8988T (cell line): Measurements from ENCODE around the gene LAMC2.
"Not testable (repeated sequence)": the region's sequence is repeated elsewhere in the genome, so short reads cannot be mapped to it uniquely, and the experiment has no call there.

ENCODE experiments used
- DNase-seq: peaks from one replicate; pipeline ENCODE4 v3.0.0; 2011

LAMC2 gene

DNA sequence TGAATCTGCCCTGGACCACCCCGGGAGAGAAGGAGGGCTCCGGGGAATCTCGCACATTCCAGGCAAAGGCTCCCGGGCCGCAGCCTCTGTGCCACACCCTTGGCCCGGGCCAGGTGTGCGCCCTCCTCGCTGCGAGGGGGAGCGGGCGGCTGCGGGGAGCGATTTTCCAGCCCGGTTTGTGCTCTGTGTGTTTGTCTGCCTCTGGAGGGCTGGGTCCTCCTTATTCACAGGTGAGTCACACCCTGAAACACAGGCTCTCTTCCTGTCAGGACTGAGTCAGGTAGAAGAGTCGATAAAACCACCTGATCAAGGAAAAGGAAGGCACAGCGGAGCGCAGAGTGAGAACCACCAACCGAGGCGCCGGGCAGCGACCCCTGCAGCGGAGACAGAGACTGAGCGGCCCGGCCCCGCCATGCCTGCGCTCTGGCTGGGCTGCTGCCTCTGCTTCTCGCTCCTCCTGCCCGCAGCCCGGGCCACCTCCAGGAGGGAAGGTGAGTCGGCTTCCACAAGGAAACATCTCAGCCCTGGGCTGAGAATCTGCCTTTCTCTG, at the start of gene LAMC2:
Gene LAMC2 (plus strand): TSS at position 324 of the 550 bp plus-strand sequence. CDS start 89 bp downstream, at position 413.
- peak; percentile 60 for DNase-seq

DNA sequence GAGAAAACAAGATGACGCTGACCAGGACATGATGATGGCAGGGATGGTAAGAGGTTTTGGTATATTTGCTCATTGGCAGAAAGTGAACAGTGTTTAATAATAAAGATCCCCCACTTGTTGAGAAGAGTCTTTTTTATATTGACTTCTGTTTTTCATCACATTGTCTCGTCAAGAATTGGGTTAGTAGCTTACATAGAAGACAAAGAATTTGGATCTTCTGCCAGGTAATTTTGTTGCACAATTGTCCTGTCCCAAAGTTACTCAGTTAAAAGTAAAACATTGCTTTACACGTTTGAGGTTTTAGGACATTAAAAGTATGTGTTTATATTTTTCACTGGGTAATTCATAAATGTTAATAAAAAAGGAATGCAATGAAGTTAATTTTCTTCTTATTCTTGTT, 48.3 kb upstream of the LAMC2 start:
- DNase-seq, result no peak

DNA sequence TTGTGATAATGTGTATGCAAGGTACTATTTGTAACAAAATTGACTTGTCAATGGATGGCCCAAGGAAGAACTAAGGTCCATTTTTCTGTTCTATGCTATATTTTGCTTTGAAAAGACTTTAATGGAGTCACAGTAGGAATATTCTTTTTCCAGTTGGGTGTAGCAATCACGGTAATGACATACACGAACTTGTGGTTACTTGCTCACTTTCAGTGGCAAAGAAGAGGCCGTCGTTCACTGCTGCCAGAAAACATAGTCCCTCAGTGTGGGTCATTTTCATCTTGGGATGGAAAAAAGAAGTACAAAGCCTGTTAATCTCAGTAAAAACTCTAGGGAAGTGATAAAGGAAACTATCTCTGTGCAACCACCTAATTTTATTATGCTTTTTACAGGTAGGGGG, 47.8 kb upstream of the LAMC2 start:
- DNase-seq, result no peak

DNA sequence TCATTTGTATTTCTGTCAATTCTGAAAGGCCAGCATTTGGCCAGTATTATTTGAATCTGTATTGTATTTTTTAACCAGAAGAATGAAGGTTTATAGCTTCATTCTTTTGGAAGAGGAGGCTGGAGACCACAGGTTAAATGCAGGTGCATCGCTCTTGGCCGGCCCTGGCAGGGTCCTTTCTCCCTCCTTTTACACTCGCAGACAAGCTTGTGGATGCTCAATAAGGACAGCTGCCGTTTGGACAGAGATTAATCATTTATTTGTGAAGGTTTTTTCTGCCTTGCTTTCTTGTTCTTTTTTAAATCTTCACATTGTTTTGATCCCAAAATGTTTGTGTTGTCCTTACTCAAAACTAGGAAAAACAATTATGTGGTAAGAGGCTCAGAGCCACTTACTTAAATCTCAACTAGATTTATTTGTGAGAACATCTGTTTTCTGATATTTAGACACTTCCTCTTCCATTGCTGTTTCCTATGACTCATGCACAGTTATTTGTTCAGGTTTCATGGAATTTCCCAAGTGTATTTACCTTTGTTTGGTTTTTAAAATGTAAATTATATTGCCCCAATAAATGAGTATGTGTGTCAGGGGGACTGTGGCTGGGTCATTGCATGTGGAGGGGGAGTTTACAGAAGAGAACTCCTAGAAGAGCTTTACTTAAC, 46.7 kb upstream of the LAMC2 start:
- no peak for DNase-seq

DNA sequence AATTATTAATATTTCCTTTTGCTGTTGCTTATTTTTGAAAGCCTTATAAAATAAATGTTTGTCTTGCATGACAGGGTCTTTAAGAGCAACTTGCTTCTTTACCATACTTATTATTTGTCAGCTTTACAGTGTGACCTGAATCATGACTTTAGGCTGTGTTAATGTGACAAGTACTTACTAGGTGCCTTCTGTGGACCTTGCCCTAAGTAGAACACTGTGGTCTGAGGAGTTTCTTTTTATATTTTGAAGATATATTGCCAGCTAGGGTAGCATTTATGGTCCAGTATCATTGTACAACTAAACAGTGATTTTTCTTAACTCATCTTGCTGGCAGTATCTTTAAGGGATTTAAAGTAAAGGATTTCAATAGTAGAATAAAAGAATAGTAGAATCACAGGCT, 45.4 kb upstream of the LAMC2 start:
- DNase-seq, result no peak

DNA sequence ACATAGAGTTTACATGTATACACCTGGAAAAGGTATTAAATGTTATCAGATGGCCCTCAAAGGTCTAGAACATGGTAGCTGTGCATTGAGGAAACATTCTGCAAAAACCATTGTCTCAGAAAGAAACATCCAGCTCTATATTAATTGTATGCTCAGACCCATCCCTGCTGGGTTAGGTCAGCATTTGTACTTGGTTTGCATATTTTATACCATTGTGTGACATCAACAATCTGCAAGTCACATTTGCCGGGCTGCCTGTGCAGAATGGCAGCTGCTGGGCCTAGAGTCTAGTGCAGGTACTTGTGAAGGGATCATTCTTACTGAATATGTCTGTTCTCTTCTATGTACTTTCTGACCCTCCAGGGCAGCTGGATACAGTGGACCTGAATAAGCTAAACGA, 43.9 kb upstream of the LAMC2 start:
- no peak for DNase-seq

DNA sequence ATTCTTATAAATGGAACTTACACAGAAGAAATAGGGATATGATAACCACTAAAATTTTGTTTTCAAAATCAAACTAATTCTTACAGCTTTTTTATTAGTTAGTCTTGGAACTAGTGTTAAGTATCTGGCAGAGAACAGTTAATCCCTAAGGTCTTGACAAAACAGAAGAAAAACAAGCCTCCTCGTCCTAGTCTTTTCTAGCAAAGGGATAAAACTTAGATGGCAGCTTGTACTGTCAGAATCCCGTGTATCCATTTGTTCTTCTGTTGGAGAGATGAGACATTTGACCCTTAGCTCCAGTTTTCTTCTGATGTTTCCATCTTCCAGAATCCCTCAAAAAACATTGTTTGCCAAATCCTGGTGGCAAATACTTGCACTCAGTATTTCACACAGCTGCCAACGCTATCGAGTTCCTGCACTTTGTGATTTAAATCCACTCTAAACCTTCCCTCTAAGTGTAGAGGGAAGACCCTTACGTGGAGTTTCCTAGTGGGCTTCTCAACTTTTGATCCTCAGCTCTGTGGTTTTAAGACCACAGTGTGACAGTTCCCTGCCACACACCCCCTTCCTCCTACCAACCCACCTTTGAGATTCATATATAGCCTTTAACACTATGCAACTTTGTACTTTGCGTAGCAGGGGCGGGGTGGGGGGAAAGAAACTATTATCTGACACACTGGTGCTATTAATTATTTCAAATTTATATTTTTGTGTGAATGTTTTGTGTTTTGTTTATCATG, 42.3 kb upstream of the LAMC2 start:
- DNase-seq, result no peak

DNA sequence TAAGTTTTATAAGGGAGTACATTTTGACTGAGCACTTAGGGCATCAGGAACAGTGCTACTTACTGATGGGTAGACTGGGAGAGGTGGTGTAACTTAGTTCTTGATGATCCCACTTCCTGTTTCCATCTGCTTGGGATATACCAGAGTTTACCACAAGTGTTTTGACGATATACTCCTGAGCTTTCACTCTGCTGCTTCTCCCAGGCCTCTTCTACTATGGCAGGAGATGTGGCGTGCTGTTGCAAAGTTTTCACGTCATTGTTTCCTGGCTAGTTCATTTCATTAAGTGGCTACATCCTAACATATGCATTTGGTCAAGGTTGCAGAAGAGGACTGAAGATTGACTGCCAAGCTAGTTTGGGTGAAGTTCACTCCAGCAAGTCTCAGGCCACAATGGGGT, 41.3 kb upstream of the LAMC2 start:
- no peak for DNase-seq

DNA sequence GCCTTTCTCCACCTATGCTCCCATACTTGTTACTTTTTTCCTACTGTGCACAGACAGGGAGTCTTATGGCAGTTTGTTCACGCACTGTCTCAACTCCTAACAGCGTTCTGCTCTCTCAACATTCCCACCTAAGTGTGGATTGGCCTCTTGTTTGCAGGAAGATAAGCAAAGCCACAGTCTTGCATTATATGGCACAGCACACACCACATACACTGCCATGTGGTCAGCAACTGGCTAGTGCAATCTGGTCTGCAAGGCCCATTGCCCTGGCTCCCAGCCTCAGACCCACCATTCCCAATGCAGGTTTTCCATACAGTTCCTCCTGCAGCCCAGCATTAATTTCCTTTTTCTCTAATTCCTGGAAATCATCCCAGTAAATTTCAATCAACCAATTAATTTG, 38.3 kb upstream of the LAMC2 start:
- DNase-seq, result no peak

DNA sequence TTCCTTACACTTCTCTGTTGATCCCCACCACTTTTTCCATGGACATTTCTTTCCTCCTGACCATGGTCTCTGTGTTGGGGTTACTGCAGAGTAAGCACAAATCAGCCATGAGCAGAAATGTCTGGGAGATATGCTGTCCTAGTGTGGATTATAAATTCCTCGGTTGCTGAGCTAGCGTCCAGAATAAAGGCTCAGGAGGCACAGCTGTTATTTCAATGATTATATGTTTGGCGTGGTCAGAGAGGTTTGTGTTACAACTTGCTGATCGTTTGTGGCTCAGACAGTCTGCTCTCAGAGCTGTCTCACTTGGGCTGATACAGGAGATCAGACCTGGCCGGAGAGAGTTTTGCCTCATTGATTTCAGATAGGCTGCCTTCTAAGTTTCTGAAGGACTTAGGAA, 37.5 kb upstream of the LAMC2 start:
- DNase-seq, result no peak

DNA sequence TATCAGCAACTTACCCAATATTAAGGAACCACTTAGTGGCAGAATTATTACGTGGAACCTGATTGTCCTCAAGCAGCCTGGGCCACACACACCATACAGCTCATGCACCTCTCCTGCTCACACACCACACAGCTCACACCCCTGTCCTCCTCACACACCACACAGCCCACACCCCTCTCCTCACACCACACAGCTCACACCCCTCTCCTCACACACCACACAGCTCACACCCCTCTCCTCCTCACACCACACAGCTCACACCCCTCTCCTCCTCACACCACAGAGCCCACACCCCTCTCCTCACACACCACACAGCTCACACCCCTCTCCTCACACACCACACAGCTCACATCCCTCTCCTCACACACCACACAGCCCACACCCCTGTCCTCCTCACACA, 36.8 kb upstream of the LAMC2 start:
- DNase-seq, result no peak

DNA sequence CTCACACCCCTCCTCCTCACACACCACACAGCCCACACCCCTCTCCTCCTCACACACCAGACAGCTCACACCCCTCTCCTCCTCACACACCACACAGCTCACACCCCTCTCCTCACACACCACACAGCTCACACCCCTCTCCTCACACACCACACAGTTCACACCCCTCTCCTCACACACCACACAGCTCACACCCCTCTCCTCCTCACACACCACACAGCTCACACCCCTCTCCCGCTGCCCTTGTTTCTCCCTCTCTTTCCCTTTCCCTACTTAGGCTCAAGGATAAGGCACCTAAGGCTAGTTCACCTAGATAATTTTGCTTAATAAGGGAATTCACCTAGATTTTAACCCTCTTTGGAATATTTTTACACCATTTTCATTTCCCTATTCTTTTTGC, 36.0 kb upstream of the LAMC2 start:
- DNase-seq, result not testable (repeated sequence)

DNA sequence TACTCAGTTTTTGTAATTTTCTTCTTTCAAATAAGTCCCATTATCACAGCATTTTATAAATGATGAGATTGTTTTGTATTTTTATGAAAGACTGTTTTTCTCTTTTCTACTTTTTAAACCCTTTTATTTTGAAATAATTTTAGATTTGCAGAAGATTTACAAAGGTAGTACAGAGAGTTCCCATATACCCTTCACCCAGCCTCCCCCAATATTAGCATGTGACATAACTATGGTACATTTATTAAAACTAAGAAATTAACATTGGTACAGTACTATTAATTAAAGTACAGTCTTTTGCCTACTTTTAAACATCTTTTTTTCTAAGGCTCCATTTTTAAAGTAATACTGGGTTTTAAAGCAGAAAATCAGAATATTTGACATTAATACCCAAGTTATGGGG, 35.6 kb upstream of the LAMC2 start:
- no peak for DNase-seq

DNA sequence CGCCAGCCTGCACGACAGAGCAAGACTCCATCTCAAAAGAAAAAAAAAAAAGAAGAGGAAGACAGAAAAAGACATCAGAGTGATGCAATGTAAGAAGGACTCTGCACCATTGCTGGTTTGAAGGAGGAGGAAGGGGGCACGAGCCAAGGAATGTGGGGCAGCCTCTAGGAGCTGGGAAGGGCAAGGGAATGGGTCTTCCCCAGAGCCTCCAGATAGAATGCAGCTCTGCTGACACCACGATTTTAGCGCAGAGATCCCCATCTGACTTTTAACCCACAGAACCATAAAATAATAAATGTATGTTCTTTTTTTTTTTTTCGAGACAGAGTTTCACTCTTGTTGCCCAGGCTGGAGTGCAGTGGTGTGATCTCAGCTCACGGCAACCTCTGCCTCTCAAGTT, 33.9 kb upstream of the LAMC2 start:
- no peak for DNase-seq

DNA sequence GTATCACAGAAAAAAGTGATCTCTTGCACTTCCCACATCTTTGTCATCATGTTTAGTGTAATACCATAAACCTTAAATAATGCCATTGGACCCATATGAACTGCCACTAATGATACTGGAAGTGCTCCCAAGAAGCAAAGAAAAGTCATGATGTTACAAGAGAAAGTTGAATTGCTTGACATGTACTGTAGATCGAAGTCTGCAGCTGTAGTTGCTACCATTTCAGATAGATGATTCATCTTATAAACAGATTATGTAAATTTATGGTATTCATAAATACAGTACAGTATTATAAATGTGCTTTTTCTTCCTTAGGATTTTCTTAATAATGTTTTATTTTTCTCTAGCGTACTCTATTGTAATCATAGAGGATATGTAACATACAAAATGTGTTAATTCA, 30.1 kb upstream of the LAMC2 start:
- no peak for DNase-seq

DNA sequence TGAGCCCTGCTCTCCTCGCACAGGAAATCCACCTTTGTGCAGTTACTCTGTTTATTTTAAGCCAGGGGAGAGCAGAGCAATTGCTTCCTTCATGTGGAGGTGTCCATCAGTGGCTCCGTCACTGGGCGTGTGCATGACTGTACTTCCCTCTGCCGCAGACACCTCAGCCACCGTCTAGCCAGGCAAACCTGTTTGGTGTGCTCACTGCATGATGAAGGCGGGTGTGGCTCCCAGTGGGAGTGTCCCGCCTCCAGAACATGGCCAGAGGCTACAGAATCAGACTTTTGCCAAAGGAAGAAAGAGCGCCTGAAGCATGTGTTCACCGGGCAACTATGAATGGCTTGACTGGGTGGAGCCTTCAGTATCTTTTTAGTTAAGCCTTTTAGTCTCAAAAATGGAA, 26.1 kb upstream of the LAMC2 start:
- DNase-seq, result peak; percentile 41

DNA sequence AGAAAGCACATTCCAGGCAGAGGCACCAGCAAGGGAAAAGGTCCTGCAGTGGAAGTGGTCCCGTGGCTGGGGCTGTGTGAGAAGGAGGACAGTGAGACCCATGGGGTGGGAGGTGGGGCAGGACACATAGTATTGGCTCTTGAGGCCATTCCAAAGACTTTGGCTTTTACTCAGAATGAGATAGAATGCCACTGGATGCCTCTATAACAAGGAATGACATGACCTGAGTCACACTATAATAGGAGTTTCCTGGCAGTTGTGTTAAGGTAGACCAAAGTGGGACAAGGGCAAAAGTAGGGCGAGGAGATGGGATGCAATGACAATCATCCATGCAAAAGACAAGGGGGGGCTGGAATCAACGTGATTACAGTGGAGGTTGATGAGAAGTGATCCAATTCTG, 24.7 kb upstream of the LAMC2 start:
- DNase-seq, result no peak

DNA sequence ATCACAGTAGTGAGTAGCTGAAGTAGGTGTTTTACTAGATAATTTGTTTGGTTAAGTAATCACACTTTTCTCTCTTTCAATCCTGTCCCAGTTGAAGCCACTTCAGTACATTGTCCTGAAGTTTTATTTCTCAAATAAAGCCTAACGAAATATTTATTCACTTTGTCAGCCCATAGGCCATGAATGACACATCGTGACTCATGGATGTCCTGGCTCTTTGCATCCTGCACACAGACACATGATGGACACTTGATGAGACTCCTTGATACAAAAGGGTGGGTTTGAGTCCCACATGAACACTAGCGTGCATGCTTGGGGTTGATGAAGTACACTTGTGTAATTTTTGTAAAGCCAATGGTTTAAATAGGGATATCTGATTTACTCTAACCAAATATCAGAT, 22.7 kb upstream of the LAMC2 start:
- no peak for DNase-seq

DNA sequence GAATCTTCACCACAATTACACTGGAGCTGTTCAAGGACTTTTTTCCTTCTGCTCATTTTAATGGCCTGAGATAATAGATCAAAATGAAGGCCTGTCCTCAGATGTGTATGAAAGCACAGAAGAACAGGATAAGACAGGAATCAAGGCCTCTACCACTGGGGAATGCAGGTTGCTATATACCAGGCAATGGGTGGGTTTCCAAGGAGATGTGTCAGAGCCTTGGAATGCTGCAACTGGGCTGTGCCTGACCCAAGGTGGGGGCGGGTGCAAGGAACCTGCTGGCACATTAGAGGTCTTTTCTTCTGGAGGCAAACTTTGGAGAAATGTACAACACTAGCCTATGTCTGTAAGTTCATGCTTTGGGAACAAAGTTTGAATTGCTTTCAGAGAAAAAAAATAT, 21.7 kb upstream of the LAMC2 start:
- DNase-seq, result no peak

DNA sequence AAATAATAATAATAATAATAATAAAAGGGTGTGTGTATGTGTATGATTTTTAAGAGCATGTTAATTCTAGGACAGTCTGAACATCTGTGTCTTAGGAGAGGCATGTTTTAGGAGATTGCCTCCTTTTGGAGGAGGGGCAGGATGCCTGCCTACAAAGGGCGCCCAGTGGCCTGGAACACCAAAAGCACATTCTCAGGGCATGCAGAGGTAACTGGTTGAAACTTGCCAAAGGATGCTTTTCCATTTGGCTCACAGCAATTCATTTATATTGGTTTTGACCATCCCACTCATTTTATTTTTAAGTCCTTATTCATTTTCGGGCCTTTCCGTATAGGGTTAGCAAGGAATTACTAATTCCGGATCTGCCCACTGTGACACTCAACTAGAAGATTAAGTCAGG, 21.1 kb upstream of the LAMC2 start:
- DNase-seq, result no peak

DNA sequence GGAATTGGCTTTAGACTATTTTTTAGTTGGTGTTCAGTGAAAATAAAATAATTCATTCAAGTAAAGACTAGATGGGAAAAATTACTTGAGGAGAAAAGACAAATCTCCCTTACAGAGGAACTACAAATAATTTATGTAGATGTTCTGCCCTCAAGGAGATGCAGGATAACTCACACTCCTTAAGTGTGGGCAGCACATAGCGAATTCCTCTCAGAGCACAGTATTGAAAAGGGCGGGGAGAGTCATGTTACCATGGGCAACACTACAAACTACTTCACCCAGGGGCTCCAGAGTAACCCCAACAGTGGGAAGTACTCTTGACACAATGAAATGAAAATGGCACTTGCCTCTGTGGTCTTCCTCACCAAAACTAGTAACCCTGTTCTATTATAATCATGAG, 20.6 kb upstream of the LAMC2 start:
- DNase-seq, result no peak

DNA sequence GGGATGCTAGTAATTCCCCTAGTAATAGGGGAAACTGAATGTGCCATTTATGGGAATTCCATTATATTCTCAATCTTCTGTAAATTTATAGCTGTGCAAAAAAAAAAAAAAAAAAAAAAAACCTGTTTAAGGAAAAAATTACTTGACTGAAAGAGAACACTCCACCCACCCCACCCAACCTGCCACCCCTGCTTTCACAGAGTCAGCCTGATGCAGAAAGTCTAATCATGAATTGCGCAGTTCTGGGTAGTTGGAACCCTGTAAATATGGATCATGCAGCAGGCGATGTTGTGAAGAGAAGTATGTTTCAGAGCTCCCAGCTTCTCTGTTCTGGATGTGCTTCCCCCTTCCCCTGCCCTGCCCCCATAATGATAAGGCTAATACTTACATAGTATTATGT, 19.6 kb upstream of the LAMC2 start:
- no peak for DNase-seq

DNA sequence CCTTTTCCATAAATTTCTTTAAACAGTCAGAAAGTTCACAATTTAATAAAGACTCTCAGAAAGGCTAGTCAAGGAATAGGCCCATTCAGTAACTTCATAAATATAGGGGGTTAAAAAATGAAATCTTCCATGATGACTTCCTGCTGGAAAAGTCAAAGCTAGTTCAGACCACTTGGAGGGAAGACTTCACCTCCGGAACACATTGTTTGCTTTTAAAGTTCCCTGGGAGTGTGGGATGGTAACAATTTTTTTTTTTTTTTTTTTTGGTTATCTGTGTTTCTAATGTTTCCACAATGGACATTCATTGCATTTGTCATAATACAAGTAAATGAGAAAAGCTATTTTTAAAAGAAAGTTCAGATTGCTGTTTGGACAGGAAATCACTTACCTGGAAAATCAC, 18.4 kb upstream of the LAMC2 start:
- DNase-seq, result no peak

DNA sequence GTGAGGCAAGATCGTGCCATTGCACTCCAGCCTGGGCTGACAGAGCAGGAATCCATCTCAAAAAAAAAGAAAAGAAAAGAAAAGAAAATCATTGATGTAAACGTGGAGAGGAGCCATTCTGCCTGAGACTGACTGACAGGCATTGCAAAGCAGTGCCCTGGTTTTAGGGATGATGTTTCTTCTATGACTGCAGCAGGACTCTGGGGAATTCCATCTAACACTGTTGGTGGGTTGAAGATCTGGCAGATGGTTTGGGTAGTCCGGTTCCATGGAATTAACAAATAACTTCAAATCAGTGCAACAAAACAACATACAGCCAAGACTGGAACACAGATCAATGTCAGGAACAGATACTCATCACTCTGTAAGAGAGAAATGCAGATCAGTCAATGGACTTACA, 17.8 kb upstream of the LAMC2 start:
- no peak for DNase-seq

DNA sequence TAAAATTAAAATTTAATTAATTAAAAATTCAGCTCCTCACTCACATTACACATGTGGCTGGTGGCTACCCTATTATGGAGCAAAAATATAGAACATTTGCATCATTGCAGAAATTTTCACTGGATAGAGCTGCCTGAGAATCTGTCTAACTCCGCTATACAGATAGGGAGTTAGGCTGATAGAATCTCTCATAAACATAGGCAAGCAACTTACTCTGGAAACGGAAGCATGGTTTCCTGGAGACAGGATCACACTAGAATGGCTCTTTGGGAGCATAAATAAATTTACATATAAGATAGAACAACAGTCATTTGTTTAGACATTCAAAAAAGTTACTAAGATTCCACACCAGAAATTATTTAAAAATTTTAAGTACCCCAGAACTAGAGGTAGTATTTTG, 12.2 kb upstream of the LAMC2 start:
- no peak for DNase-seq
